HG02759 (cell line): ENCODE data around the gene COG8.
"Not testable (repeated sequence)": the region's sequence is repeated elsewhere in the genome, so short reads cannot be mapped to it uniquely, and the experiment has no call there.

Experiments used
- ATAC-seq: cut with Tn5 transposase; IDR thresholded peaks from one replicate; pipeline ENCODE4 v1.9.1; 2021; ENCODE audit warnings: mild to moderate bottlenecking, moderate library complexity; ENCODE audit not compliant: unreplicated experiment

The COG8 gene

DNA sequence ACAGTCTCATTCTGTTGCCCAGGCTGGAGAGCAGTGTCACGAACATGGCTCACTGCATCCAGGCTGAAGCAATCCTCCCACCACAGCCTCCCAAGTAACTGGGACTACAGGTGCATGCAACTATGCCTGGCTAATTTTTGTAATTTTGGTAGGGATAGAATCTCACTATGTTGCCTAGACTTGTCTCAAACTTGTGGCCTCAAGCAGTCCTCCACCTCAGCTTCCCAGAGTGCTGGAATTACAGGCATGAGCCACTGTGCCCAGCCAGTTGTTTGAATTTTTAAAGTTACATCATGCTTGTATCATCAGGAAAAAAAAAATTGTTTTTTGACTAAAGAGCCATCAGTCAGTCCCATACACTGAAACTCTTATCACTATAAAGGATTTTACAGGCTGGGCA lies 45.3 kb downstream of the COG8 start:
- ATAC-seq = no peak

DNA sequence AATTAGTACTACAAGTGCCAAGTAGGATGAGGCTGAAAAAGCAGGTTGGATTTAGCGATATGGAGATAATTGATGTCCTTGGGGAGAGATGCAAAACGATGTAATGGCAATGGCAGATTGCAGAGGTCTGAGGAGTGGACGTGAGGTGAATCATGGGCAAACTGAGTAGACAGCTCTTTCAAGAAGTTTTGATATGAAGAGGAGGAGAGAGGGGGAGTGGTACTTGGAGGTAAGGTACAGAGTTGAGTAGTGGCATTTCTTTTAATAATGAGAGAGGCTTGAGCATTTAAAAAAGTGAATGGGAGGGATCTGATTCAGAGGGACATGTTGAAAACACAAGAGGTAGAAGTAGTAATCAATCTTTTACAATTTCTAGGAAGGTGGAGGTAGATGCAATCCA lies 46.0 kb downstream of the COG8 start:
- ATAC-seq = no peak

DNA sequence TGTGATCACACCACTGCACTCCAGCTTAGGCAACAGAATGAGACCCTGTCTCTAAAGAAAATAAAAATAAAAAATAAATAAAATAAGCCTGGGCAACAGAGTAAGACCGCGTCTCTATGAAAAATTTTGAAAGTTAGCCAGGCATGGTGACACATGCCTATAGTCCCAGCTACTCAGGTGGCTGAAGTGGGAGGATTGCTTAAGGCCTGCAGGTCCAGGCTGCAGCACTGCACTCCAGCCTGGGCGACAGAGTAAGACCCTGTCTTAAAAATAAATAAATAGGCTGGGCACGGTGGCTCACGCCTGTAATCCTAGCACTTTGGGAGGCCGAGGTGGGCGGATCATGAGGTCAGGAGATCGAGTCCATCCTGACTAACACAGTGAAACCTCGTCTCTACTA lies 47.7 kb downstream of the COG8 start:
- ATAC-seq = not testable (repeated sequence)

DNA sequence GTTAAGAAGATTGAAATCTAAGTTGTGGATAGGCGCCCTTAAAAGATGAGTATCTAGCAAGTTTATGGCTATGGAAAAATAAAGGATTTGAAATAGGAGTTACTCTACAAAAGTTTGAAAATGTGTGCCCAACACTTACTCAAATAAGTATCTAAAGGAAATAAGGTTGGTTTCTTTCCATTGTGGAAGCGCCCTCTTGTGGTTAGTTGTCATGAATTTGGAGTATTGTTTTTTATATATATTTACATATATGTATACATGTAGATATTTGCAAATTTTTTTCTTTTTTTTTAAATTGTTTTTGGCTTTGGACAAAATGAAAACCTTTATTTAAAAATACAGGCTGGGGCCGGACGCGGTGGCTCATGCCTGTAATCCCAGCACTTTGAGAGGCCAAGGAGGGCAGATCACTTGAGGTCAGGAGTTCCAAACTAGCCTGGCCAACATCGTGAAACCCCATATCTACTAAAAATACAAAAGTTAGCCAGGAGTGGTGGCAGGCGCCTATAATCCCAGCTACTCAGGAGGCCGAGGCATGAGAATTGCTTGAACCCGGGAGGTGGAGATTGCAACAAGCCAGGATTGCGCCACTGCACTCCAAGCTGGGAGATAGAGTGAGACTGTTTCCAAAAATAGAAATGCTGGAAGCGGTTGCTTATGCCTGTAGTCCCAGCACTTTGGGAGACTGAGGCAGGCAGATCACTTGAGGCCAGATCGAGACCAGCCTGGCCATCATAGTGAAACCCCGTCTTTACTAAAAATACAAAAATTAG lies 52.2 kb downstream of the COG8 start:
- no peak for ATAC-seq

DNA sequence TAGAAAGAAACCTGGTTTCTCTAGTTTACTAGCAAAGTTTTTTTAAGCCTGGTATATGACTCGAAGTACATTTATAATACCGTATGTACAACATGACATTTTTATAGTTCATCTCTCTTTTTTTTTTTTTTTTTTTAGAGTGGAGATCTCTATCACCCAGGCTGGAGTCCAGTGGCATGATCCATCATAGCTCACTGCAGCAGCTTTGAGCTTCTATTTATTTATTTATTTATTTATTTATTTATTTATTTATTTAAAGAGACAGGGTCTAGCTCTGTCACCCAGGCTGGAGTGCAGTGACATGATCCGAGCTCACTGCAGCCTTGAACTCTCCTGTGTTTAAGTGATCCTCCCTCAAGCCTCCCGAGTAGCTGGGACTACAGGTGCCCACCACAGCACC lies 54.1 kb downstream of the COG8 start:
- no peak for ATAC-seq

DNA sequence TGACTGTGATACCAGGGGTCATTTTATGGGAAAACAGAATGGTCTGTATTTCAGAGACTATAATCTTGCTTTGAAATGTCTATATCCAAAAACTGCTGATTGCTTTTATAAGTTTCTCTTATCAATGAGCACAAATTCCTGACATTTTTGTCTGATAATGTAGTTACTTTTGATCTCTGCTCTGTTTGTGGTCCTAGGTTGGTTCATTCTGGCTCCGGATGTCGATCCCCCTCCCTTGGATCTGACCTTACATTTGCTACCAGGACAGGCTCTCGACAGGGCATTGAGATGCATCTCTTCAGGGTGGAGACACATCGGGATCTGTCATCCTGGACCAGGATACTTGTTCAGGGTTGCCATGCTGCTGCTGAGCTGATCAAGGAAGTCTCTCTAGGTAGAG lies 55.5 kb downstream of the COG8 start:
- ATAC-seq = no peak

DNA sequence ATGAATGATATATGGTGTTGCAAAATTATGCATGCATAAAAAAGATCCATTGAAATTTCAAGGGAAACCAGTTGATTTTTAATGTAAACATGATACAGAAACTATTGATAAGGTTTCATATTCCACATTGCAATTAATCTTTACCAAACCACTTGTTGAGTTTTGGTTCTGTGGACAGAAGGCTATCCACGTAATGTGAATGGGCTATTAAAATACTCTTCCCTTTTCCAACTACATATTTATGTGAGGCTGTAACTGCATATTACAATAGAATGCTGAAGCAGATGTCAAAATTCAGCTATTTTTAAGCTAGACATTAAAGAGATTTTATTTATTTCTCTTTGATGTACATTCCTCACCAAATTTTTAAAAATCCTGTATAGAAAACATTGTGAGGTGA lies 62.0 kb downstream of the COG8 start:
- no peak for ATAC-seq
